ENCODE results near the gene CALD1.

Gene CALD1

DNA sequence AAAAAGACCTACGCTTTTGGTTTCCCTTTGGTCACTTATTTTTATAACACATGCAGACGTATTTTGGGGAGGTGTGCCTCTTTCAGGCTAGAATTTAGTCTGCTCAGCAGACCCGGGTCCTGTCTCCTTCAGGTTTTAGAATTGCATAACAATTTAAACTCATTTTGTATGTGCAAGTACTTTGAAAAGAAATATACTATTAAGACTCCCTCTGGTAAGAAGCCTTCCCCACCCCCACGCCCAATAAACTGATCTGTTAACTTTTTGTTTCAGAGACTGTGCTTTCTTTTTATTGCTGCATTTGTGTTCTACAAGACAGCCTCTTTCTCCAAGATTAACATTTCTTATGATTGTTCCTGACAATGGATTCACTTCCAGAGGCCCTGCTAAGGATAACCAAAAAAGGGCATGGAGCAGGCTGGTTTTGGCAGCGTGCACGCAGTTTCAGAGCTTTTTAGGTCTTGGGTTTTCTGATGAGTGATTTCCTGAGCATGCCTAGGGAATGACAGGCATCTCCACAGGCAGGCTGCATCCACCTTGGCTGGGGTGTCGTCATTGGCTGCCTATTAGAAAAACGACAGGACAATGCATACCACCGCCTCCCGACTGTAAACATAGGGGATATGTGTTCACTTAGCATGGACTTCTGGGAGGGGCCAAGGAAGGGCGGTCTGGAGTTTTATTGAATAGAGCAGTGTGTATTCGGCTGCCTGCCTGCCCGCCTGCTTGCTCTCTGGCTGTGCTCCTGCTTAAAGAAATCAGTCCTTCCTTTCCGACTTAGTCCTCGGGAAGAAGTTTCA, at the start of gene CALD1:
CALD1 (plus strand) TSS at position 694 of the 800 bp plus-strand sequence. CDS start 88,100 bp downstream, outside the sequence.
- DNase-seq: no peak

DNA sequence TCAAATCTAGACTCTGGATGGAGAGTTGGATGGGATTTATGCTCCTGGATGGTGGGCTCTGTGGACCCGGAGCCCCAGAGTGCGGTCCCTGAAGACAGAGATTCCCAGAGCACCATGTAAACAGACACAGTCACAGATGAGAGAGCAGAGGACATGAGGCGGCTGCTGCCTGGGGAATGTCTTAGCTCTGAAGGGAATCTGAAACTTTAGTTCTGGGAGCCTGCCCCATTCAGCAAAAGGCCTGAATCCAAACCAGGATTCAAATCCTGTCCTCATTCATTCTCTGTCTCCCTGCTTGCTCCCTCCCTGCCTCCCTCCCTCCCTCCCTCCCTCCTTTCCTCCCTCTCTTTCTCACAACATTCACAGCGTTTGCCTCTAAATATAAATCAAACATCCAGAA, 49.5 kb upstream of the CALD1 start:
- DNase-seq: no peak

- no peak for DNase-seq
These were observed 49.0 kb upstream of the CALD1 start for GRCh38 chr7:134730411-134730829.

DNA sequence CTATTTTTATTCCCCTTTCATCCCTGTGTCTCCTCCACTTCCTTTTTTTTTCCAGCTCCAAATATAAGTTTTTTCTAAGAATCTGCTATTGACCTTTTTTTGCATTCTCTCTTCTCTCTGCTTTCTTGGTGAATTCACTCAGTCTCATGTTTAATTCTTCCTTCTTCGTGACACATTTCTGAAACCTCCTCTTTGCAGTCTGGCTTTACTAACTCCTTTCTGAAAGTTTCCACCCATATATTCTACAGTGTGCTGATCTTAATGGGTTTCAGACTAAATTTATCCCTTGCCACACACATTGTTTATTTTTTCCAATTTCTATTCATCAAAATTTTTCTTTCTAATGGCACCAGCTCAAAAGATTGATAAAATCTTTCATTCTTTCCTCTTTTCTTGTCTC, 47.8 kb upstream of the CALD1 start:
- no peak for DNase-seq

GRCh38 chr7:134732728-134733127, 46.7 kb upstream of the CALD1 start:
- DNase-seq: no peak

GRCh38 chr7:134736381-134736780, 43.1 kb upstream of the CALD1 start:
- no peak for DNase-seq

- DNase-seq: no peak
These were observed 41.7 kb upstream of the CALD1 start for GRCh38 chr7:134737566-134738345.

DNA sequence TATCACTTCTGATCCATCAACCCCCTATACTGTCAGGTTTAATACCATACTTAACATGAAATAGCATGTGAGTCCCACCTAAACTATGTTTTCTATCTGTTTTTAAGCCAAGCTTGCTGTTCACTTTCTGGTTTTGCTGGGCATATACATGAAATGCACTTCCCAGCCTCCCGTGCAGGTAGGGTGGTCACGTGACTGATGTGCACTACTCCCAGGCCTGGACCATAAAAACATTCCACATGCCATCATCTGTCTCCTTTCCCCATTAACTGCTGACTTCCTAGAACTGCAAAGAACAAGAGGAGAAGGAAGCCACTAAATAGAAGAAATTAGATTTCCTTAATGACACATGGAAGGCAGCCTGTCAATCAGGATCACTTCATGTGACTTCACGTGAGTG, 40.1 kb upstream of the CALD1 start:
- DNase-seq: no peak

DNA sequence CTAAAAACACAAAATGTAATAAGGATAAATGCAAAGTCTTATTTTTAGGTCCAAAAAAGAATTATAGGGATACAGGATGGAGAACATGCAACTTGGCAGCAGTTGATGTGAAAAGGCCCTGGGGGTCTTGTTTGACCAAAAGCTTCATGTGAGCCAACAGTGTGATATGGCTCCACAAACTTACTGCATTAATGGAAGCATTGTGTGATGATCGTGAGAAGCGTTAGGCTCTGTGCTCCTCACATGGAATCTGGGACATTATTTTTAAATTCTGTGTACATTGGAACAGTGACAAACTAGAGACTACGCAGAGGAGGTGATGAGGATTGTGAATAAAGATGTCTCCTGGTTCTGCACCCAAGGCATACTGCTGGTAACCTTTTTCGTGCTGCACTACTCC, 39.1 kb upstream of the CALD1 start:
- no peak for DNase-seq

GRCh38 chr7:134741907-134742635, 37.4 kb upstream of the CALD1 start:
- DNase-seq: no peak

GRCh38 chr7:134742688-134743350, 36.6 kb upstream of the CALD1 start:
- no peak for DNase-seq

- DNase-seq: no peak
These were observed 34.9 kb upstream of the CALD1 start for GRCh38 chr7:134744569-134744968.

DNA sequence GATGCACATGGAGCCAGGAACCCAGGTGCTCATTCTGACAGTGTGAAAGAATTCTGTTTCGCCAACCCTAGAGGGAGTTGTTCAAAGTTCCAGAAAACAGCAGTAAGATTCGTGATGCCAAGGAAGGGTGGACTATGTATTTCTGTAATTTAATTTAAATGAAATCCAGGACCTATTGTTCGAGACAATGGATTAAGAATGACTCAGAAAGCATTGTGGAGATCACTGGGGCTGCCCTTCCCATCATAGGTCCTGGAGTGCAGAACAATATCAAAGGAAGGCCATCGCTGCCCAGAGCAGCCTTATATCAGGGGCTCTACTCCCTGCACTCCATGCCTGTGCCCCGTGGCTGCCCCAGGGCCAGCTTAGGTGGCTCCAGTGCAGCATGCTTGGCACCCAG, 32.1 kb upstream of the CALD1 start:
- no peak for DNase-seq

GRCh38 chr7:134750083-134751062, 29.1 kb upstream of the CALD1 start:
- DNase-seq: peak; percentile 67

DNA sequence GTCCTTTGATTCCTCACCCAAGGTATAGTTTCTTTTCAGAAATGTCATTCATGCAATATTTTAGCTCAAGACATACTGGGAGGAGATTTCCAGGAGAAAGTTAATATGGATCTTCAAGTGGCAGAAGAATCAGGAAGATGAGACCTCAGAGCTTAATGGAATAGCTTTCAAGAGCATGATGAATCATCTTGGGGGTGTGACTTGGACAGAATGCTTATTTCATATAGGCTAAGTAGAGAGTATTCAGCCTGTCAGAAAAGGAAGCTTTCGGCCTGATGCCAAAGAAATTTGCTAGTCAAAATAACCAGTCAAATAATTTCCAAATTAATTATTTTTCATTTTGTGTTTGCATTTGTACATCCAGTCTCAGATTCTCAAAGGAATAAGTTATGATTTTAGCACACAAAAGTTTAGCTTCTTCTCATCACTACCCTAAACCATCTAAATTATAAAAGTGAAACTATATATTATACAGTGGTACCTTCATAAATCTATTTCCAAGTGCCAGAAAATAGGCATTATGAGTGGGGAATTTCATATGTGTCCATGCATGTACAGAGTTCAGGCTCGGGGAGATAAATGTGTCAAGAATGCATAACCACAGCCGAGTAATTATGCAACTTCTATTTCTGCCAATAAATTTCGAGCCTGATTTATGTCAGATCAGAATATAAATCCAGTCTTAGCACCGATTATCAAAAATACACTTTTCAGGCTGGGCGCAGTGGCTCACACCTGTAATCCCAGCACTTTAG, 27.3 kb upstream of the CALD1 start:
- DNase-seq: no peak

GRCh38 chr7:134755422-134756022, 23.9 kb upstream of the CALD1 start:
- peak; percentile 44 for DNase-seq

GRCh38 chr7:134757938-134758337, 21.5 kb upstream of the CALD1 start:
- no peak for DNase-seq

- no peak for DNase-seq
These were observed 20.5 kb upstream of the CALD1 start for GRCh38 chr7:134758981-134759380.

DNA sequence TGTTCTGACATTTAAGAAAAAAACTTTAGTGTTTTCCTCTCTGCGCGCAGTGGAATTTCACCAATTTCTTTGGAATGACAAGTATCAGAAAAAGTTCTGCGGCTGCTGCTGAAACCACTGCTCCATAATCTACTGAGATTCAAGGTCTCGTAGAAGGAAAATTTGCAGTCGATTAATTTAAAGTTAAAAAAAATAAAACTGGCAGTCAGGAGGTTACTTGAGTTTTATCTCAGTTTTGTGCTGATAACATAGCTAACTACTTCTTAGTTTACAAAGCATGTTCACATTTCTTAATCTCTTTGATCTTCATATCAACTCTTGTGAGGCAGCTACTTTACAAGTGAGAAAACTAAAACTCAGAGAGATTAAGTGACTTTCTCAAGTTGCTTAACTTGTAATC, 18.2 kb upstream of the CALD1 start:
- no peak for DNase-seq

DNA sequence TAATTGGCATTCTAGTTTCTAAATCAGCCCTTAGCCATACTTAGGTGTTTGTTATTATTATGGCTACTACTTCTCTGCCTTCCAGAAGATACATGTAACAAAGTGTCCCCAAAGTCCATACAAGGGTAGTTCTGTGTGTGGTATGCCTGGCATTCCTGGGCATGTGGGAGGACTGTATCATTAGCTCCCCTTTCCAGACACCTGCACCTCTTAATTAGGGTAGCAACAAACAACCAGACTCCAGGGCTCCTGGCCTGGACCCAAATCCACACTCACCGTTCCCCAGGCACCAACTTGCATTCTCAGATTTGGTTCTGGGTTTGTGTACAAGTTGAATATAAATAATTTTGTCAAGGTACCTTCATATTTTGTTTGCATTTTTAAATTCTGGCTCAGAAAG, 15.5 kb upstream of the CALD1 start:
- DNase-seq: no peak

- DNase-seq: no peak
These were observed 15.1 kb upstream of the CALD1 start for GRCh38 chr7:134764365-134764764.
